SKM-1 (cell line): ENCODE results near the gene TBC1D22A.

Experiments used
- DNase-seq: peaks from one replicate; lab custom pipeline; 2025; ENCODE audit not compliant: unreplicated experiment; lab: John Stamatoyannopoulos, UW

The TBC1D22A gene

DNA sequence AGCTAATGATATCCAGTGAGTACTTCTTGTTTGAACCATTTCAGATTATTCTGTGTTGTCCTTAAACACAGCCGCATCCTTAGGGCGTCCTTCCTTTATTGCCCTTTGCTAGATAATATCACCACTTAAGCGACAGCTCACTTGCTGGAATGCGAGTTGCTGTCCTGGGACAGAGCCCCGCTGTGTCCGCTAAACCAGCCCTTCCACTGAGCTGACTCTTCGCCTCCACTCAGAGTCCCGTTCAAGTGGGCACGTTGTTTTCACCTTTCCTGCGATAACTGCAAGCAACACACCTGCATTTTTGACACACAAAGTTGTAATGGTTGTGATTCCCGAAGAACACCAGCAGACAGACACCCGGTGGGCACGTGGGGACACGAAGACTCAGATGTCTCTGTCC is 140.0 kb downstream of the TBC1D22A start:
- no peak for DNase-seq

DNA sequence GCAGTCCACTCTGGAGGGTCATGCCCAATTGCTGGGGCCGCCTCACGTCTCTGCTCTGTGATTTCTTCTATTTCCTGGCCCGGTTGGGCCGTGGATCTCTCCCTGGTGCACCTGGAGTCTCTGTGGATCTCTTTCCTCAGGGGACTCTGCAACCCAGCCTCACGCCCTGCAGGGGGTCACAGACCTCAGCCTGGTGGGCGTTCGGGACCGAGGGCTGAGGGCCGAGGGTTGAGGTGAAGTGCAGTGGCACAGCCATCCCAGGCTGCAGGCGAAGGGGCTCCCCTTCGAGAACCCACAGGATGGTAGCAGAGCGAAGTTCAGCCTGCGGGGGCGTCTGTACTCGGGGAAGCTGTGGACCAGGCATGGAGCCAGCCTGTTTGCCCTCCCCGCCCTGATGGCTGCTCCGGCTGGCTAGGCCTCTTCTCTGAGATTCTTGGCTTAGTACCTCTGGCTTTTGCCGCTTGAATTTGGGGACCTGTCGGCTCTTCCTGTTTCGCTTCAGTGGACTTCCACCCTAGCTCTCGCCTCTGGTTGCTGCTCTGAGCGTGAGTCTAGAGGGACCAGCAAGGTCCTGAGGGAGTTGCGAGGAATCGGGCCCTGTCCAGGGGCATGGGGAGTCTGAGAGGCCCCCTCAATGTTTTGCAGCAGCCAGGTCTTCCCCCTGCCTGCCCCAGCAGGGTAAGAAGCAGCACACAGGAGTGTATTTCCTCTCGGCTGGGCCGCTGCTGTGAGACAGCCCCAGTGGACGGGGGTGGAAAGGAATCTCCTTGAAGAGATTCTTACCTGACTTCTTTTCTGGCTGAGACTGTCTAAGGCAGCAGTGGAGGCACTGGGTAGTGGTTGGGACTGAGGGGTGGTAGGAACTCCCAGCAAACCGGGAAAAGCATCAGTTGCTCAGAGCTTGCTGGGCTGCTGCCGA is 140.8 kb downstream of the TBC1D22A start:
- DNase-seq: no peak

DNA sequence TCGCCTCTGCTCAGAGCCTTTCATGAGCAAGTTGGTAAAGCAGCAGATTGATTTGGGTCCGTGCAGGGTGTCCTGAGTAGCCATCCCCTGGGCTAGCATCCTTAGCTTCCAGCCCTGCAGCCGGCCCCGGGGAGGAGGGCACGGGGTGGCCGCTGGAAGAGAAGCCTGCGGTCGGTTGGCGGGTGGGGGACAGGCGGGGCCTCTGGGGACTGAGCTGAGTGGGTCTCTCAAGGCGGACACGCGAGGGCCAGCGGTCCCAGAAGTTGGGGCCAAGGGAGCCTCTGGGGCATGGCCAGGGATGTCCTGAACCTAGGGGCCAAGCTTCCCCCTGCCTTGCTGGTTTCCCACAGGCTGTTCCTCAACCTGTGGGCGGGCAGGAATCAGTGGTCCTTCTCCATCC is 143.0 kb downstream of the TBC1D22A start:
- no peak for DNase-seq

GRCh38 chr22:46905834-46906233 is 143.4 kb downstream of the TBC1D22A start:
- no peak for DNase-seq

- no peak for DNase-seq
These were observed 144.0 kb downstream of the TBC1D22A start for GRCh38 chr22:46906326-46907045.

DNA sequence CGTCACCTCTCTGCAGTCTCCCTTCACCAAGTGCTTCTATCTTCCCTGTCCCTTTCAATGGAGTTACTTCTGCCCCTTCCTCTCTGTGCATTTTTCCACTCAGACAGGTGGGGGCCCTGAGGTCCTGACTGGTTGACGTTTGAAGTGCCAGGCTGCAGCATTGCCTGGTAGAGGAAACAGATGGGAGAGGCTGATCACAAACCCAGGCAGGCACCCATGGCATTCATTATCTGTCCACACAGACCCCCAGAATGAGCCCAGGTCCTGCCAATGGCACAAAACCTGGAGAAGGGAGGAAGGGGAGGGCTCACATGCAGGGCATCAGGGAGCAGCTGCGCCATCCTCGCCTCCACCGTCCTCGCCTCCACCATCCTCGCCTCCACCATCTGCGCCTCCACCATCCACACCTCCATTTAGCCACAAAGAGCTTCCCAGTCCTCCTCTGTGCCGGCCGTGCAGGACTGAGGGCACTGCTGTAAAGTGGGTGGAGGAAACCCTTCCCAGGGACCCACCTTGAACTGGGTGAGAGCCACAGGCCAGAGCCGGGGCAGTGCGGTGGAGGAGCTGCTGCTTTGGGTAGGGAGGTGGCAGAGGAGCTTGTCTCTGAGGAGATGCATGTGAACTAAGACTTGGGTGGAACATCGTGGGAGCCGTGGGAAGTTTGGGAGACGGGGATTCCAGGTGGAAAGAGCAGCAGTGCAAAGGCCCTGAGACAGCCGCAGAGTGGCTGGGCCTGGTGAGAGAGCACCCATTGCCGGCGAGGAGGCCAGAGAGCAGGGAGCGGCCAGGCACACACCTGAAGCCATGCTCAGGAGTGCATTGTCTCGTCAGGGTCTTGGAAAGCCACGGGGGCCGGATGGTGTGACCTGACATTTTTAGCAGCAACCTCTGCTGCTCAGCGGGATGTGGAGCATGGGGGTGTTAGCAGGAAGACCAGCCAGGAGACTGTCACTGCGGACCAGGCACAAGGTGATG is 145.1 kb downstream of the TBC1D22A start:
- DNase-seq: no peak

- DNase-seq: no peak
These were observed 146.2 kb downstream of the TBC1D22A start for GRCh38 chr22:46908641-46909107.

DNA sequence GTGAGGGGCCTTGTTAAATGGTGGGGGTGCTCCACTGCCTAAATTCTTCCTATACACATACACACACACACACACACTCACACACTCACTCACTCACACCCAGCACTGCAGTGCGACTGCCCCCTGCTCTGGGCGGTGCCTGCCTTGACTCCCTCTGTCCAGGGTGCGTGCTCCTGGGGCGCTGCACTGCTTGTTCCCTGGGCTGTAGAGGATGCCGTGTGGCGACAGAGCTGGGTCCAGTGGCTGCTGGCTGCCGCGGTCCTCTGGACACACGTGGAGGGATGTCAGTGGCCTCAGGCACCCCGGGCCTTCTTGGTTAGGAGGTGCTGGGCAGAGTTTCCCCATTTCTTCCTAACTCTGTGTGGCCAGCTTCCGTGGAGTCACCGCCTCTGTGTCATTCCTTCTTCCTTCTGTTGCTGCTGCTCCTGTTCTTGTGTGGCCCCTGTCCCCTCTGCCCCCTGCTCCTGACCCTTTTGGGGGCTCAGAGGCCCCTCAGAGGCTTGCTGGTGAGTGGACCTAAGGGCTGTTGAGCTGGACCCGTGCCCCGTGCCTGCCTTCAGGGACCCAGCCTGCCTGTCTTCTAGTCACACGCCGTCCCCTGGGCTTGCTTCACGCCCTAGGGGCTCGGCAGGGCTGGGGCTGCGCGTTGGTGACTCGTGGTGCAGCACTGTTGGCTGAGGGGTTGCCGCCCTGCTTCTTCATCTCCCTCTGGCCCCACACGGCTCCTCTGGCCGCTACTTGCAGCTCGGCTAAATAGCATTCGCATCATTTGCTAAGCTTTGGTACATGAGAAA is 147.0 kb downstream of the TBC1D22A start:
- no peak for DNase-seq

DNA sequence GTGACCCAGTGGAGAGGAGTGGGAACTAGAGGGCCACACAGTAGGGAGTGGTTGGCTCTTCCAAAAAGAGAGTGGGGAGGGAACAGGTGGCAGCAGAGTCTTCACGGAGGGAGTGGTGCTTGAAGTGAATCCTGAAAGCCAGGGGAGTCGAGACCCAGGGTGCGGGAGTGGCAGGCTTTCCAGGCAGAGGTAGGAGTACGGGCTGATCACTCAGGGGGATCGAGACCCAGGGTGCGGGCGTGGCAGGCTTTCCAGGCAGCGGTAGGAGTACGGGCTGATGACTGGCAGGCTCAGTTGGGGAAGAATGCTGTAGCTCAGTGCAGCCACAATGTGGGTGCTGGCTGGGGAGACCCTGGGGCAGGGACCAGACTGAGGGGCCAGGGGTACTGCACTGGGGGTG is 148.2 kb downstream of the TBC1D22A start:
- no peak for DNase-seq

- DNase-seq: no peak
These were observed 148.9 kb downstream of the TBC1D22A start for GRCh38 chr22:46911346-46911745.

- DNase-seq: no peak
These were observed 150.9 kb downstream of the TBC1D22A start for GRCh38 chr22:46913351-46913750.

GRCh38 chr22:46914481-46914880 is 152.0 kb downstream of the TBC1D22A start:
- DNase-seq: no peak

DNA sequence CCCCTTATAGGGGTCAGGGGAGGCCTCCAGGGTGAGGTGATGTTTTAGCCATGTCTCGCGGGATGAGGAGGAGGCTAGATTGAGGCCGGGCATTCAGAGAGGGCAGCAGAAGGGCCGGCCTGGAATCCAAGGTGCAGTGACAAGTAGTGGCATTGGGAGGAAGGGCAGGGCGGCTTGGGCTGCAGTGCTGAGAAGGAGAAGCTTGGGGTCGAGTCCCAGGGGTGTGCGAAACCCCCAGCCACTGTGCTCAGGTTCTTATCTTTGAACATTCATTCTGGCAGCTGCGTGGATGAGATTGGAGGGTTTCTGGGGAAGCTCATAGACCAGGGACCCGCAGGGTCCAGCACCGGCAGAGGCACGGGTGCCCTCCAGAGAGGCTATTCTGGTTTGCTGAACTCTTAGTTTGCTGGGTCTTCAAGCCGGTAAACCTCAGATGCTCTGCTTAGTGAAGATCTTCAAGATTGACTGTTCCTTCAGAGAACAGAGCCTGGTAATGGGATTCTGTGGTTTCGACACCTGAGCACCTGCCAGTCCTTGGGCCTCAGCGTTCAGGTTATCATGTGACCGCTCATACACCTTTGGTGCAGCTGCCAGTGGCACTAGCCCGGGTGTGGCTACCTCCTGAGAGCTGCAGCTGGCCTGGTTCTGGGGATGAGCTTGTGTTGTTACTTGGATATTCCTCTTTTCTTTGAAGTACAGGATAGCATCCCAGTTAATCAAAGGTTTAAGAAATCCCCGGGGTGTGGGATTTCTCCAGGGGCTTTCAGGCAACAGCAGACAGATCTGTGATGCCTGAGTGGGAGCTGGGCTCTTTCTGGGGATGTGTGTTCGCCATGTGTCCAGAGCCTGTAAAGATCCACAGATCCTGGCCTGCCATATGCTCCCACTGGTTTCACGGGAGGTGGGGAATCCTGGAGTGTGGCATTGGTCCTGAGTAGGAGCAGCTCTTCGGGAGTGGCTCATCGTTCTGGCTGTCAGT is 152.8 kb downstream of the TBC1D22A start:
- no peak for DNase-seq

- DNase-seq: no peak
These were observed 153.7 kb downstream of the TBC1D22A start for GRCh38 chr22:46915950-46916730.

DNA sequence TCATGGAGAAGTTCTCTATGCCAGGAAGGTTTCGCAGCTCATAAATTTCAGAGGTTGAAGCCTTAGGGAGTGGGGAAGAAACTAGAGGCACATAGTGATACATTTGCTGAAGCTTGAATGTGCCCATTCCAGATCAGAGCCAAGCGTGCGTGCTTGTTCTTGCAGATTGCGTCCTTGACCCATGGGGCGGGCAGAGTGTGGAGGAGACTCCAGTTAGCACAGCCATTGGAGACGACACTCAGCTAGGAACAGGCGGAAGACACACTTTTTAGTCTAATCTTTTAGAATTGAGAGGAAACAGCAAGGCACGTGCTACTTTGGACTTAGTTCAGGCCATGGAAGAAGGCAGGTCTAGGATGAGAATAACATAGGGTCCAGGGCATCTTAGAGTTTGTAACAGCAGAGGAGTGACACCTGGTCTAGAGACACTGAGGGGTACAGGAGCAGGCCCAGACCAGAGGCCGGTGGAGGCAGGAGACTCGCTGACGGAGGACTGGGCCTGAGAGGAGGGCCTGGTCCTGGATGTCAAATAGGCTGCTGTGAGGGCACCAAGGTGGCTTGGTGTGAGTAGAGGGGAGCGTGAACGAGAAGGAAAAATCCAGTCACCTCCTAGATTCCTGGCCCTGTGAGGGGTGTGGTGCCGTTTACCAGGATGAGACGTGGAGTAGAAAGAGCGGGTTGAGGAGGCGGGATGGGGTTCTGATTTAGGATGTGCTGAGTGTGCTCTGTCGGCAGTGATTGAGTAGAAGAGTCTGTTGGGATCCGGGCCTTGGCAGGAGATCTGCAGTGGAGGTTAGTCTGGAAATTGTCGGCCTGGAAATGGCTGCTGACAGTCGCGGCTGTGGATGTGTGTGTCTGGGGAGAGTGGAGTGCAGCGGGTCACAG is 154.7 kb downstream of the TBC1D22A start:
- no peak for DNase-seq

GRCh38 chr22:46917771-46918101 is 155.3 kb downstream of the TBC1D22A start:
- no peak for DNase-seq

- no peak for DNase-seq
These were observed 155.7 kb downstream of the TBC1D22A start for GRCh38 chr22:46918197-46918596.
